ENCODE results near the gene KIF16B. TPM values are rescaled to one million over a fixed set of nuclear protein-coding genes. Genes with fewer than 3 reads are reported as not detected.

Gene KIF16B
- total and polyA plus RNA-seq, 2 of the 13 experiments (the other 11 are each of a cell fraction or from before 2014, with no cell fraction given): 6.9 to 18.0 TPM

DNA sequence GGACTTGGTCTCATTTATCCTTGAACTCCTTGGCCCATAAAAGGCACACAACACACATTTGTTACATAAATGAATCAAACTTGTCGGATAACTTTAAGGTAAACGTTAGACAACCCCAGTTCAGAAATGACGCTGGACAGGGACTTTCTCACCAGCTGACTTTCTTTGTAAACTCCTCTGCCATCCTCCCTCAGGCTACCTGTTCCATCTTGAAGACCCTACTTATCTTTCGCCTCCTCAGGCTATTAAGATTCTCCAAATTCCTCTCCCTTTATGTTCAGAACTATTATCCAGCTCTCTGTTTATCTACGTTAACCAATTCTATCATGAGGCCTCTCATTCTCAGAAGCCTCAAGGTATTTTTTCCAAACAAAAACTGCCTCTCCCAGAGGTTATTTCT lies 47.7 kb upstream of the KIF16B start (continued):
- TF ChIP-seq NCOA2 (CRISPR knock-in tag; IDR thresholded peaks at IDR 0.05) (no peak), ZNF256 (CRISPR knock-in tag; conservative IDR thresholded peaks at IDR 0.05) (no peak), FOXC1 (CRISPR knock-in tag; IDR thresholded peaks at IDR 0.05; ENCODE audit: borderline replicate concordance) (no peak), DDIT3 (CRISPR knock-in tag; IDR thresholded peaks at IDR 0.05) (no peak), KDM1A (CRISPR knock-in tag; IDR thresholded peaks at IDR 0.05) (no peak)
- TF ChIP-seq, protein P1, sequence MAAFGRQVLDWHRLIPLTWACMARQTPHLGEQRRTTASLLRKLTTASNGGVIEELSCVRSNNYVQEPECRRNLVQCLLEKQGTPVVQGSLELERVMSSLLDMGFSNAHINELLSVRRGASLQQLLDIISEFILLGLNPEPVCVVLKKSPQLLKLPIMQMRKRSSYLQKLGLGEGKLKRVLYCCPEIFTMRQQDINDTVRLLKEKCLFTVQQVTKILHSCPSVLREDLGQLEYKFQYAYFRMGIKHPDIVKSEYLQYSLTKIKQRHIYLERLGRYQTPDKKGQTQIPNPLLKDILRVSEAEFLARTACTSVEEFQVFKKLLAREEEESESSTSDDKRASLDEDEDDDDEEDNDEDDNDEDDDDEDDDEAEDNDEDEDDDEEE (CRISPR knock-in tag; IDR thresholded peaks at IDR 0.05): no peak

DNA sequence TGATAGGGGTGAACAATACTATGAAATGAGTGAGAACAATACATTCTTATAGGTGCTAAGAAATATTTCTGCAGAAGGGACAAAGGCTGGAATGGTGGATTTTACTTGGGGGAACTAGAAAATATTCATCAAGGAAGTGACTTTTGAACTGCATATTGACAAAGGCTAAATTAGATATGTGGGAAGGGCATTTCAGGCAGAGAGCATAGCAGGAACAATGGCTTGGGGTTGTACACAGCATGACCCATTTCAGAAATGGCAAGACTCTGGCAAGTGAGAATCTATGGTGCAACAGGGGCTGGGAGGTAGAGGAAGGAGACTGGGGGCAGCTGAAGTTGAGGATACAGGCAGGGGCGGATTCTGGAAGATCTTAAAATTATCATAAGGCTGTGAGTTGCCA lies 46.7 kb upstream of the KIF16B start:
- BruUV-seq (replicated peaks): no TSS peak
- DNase-seq (ENCODE audit: low spot score) (no peak), FAIRE-seq (no peak), ATAC-seq (no peak)
- ChIA-PET CTCF (ENCODE audit: low intra/inter-chr PET ratio, low total read pairs) (no interaction called here), POLR2A (no interaction called here)
- Histone ChIP-seq H4K20me1 (ENCODE audit: insufficient read depth, low read length) (no peaks in the 10 kb centered on the region), H3K27ac (ENCODE audit: extremely low read length, insufficient read depth, low read length) (no peak overlapping the region), H3K36me3 (replicated peaks in 1 of 2; ENCODE audit: control insufficient read depth in 1 of 2, insufficient read depth in 2 of 2, low read length in 2 of 2) (no peaks in the 10 kb centered on the region), H3K9ac (ENCODE audit: insufficient read depth, low read depth, low read length) (no peak overlapping the region), H3K9me3 (ENCODE audit: low read length) (no peaks in the 10 kb centered on the region), H2AFZ (ENCODE audit: low read length) (no peak overlapping the region), H3K79me2 (ENCODE audit: insufficient read depth, low read length) (no peaks in the 10 kb centered on the region), H3K4me1 (ENCODE audit: insufficient read depth, low read length) (no peaks in the 10 kb centered on the region), H3K4me3 (replicated peaks in 1 of 3; ENCODE audit: insufficient read depth in 1 of 3, low read depth in 2 of 3, low read length in 3 of 3) (no peak overlapping the region), H3K4me2 (ENCODE audit: low read depth, low read length) (no peak overlapping the region), H3K27me3 (ENCODE audit: control insufficient read depth in 1 of 2, insufficient read depth in 2 of 2, low read length in 2 of 2) (peaks cover 0 to 3% of the 10 kb centered on the region in 2 experiments; a peak in 2 of 5 replicates)
- in situ Hi-C loops (cut with HindIII; ENCODE audit: extremely low pct_ligation_motif_present, low pct_unique_long_range_greater_than_20kb): loop anchor here (10.0 kb wide), 1 partner anchor 105 kb away; no protein-coding TSS in a partner anchor
- intact Hi-C loops (cut with micrococcal nuclease; ENCODE audit: unreplicated experiment): no loop called here
- WGBS (ENCODE audit: low lambda C conversion rate): 26% methylated on average over 1 of the region's 1 CpG
- TF ChIP-seq KDM5B (CRISPR knock-in tag; IDR thresholded peaks at IDR 0.05; ENCODE audit: borderline replicate concordance): no peak
- TF ChIP-seq SNAI1 (CRISPR knock-in tag; IDR thresholded peaks at IDR 0.05; ENCODE audit: borderline replicate concordance): no peak
- no peak for TF ChIP-seq SSRP1 (CRISPR knock-in tag; IDR thresholded peaks at IDR 0.05)
- TF ChIP-seq, protein P2, sequence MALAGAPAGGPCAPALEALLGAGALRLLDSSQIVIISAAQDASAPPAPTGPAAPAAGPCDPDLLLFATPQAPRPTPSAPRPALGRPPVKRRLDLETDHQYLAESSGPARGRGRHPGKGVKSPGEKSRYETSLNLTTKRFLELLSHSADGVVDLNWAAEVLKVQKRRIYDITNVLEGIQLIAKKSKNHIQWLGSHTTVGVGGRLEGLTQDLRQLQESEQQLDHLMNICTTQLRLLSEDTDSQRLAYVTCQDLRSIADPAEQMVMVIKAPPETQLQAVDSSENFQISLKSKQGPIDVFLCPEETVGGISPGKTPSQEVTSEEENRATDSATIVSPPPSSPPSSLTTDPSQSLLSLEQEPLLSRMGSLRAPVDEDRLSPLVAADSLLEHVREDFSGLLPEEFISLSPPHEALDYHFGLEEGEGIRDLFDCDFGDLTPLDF (CRISPR knock-in tag; IDR thresholded peaks at IDR 0.05): no peak
- TF ChIP-seq ZNF878 (CRISPR knock-in tag; IDR thresholded peaks at IDR 0.05): no peak
- TF ChIP-seq, protein P3, sequence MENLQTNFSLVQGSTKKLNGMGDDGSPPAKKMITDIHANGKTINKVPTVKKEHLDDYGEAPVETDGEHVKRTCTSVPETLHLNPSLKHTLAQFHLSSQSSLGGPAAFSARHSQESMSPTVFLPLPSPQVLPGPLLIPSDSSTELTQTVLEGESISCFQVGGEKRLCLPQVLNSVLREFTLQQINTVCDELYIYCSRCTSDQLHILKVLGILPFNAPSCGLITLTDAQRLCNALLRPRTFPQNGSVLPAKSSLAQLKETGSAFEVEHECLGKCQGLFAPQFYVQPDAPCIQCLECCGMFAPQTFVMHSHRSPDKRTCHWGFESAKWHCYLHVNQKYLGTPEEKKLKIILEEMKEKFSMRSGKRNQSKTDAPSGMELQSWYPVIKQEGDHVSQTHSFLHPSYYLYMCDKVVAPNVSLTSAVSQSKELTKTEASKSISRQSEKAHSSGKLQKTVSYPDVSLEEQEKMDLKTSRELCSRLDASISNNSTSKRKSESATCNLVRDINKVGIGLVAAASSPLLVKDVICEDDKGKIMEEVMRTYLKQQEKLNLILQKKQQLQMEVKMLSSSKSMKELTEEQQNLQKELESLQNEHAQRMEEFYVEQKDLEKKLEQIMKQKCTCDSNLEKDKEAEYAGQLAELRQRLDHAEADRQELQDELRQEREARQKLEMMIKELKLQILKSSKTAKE (CRISPR knock-in tag; IDR thresholded peaks at IDR 0.05; ENCODE audit: borderline replicate concordance): no peak
- TF ChIP-seq ZBTB39 (CRISPR knock-in tag; IDR thresholded peaks at IDR 0.05): no peak
- no peak for TF ChIP-seq ZMYM2 (CRISPR knock-in tag; IDR thresholded peaks at IDR 0.05)
- TF ChIP-seq HNRNPL (IDR thresholded peaks at IDR 0.05; ENCODE audit: low read depth, low read length): no peak
- TF ChIP-seq SMAD3 (CRISPR knock-in tag; IDR thresholded peaks at IDR 0.05): no peak
- no peak for TF ChIP-seq ZFP1 (CRISPR knock-in tag; IDR thresholded peaks at IDR 0.05)
- TF ChIP-seq SALL2 (CRISPR knock-in tag; IDR thresholded peaks at IDR 0.05): no peak
- TF ChIP-seq PITX1 (CRISPR knock-in tag; IDR thresholded peaks at IDR 0.05): no peak
